SK-N-SH (cell line): ENCODE data around the gene CLIC5.

Experiments
- CTCF ChIP-seq: fragments of 200-600 bp; sonication (generic); IDR thresholded peaks from 2 replicates; pipeline ENCODE4 v1.6.1; 2017; ENCODE audit warnings: antibody characterized with exemption, mild to moderate bottlenecking, moderate library complexity
- ELF1 ChIP-seq: IDR thresholded peaks from 2 replicates; pipeline ENCODE4 v1.4.0; 2012
- FOXM1 ChIP-seq: IDR thresholded peaks from 2 replicates; pipeline ENCODE4 v1.4.0; 2012; ENCODE audit warnings: low read depth, mild to moderate bottlenecking
- GABPA ChIP-seq: IDR thresholded peaks from 2 replicates; pipeline ENCODE4 v1.4.0; 2012; ENCODE audit warnings: low read depth, mild to moderate bottlenecking
- RAD21 ChIP-seq: IDR thresholded peaks from 2 replicates; pipeline ENCODE4 v1.6.1; 2012; ENCODE audit warnings: mild to moderate bottlenecking, low read length
- TEAD4 ChIP-seq: IDR thresholded peaks from 2 replicates; pipeline ENCODE4 v1.4.0; 2012; ENCODE audit warnings: mild to moderate bottlenecking, borderline replicate concordance; ENCODE audit not compliant: insufficient read depth
- YY1 ChIP-seq: IDR thresholded peaks from 2 replicates; pipeline ENCODE4 v1.4.0; 2012; ENCODE audit warnings: low read depth, mild to moderate bottlenecking
- ZBTB33 ChIP-seq: IDR thresholded peaks from 2 replicates; pipeline ENCODE4 v1.4.0; 2012; ENCODE audit warnings: low read depth, borderline replicate concordance

GRCh38 chr6:45966340-45966739 is 49.3 kb downstream of the CLIC5 start:
- TF ChIP-seq GABPA (no peak), CTCF (no peak), RAD21 (no peak), ELF1 (no peak), FOXM1 (no peak), ZBTB33 (no peak), TEAD4 (no peak), YY1 (no peak)
